HL-60 (cell line): ENCODE results near the gene SRF.

Experiments used
- POLR2AphosphoS5 ChIP-seq: IDR thresholded peaks from 2 replicates; pipeline ENCODE4 v1.6.1; 2012; ENCODE audit warnings: low read depth
- TF ChIP-seq, protein P1 (sequence below): IDR thresholded peaks from one replicate; pipeline ENCODE4 v1.5.1; 2011; ENCODE audit warnings: low read length, control low read depth, inconsistent platforms; ENCODE audit not compliant: insufficient read depth

DNA sequence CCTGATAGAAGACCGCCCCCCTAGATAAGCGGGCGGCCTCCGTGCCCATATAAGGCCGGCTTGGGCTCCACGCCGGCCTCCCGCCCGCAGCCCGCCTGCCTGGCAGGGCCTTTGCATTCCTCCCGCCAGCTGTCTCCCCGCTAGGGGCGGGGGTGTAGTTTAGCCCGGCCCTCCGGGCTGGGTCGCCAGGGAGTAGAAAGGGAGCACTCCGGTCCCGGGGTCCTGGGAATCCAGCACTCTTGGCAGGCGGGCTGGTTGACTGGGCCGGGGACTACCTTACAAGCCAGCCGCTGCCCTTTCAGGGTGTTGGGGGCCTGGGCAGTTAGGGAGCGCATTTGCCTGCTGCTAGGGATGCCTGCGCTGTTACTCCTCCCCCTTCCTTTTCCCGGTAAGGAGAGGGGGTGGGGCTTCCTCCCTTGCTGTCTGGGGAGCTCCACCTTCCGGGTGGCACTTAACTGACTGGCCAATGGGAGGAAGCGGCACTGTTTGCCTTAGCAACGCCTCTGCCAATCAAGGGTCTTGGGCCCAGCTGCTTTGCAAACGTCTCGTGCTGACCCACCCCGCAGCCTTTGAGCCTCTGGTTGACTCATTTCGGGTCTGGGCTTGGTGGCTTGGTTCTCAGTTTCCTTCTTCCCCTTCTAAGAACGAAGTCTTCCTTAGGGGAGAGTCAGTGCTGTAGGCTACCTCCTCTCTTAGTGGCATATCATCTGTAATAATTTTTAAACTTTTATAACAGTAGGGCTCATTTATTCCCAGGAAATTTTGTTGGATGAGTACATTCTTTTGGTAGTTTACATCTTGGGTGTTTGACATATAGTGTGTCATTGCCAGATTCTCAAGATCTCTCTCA lies 3.4 kb downstream of the SRF start:
- TF ChIP-seq, protein P1, sequence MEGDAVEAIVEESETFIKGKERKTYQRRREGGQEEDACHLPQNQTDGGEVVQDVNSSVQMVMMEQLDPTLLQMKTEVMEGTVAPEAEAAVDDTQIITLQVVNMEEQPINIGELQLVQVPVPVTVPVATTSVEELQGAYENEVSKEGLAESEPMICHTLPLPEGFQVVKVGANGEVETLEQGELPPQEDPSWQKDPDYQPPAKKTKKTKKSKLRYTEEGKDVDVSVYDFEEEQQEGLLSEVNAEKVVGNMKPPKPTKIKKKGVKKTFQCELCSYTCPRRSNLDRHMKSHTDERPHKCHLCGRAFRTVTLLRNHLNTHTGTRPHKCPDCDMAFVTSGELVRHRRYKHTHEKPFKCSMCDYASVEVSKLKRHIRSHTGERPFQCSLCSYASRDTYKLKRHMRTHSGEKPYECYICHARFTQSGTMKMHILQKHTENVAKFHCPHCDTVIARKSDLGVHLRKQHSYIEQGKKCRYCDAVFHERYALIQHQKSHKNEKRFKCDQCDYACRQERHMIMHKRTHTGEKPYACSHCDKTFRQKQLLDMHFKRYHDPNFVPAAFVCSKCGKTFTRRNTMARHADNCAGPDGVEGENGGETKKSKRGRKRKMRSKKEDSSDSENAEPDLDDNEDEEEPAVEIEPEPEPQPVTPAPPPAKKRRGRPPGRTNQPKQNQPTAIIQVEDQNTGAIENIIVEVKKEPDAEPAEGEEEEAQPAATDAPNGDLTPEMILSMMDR: no peak
- TF ChIP-seq POLR2AphosphoS5: no peak
